WTC11 (cell line): Measurements from ENCODE around the gene S100A2.

Source experiments
- ZNF138 ChIP-seq: sonication (generic); formaldehyde crosslinking; conservative IDR thresholded peaks from 2 replicates; pipeline ENCODE4 v1.8.1; 2022; ENCODE audit warnings: mild to moderate bottlenecking, moderate library complexity, missing genetic modification reagents
- TF ChIP-seq, protein P1 (sequence below): fragments of 200-600 bp; IDR thresholded peaks from 2 replicates; pipeline ENCODE4 v1.8.0; 2022; ENCODE audit warnings: antibody characterized with exemption
- TF ChIP-seq, protein P2 (sequence below): sonication (generic); formaldehyde crosslinking; IDR thresholded peaks from 2 replicates; pipeline ENCODE4 v1.8.1; 2023; ENCODE audit warnings: mild to moderate bottlenecking, missing genetic modification reagents, moderate library complexity

GRCh38 chr1:153527023-153527682 lies 38.5 kb downstream of the S100A2 start:
- no peak for TF ChIP-seq ZNF138 (CRISPR knock-in tag)
- TF ChIP-seq, protein P1, sequence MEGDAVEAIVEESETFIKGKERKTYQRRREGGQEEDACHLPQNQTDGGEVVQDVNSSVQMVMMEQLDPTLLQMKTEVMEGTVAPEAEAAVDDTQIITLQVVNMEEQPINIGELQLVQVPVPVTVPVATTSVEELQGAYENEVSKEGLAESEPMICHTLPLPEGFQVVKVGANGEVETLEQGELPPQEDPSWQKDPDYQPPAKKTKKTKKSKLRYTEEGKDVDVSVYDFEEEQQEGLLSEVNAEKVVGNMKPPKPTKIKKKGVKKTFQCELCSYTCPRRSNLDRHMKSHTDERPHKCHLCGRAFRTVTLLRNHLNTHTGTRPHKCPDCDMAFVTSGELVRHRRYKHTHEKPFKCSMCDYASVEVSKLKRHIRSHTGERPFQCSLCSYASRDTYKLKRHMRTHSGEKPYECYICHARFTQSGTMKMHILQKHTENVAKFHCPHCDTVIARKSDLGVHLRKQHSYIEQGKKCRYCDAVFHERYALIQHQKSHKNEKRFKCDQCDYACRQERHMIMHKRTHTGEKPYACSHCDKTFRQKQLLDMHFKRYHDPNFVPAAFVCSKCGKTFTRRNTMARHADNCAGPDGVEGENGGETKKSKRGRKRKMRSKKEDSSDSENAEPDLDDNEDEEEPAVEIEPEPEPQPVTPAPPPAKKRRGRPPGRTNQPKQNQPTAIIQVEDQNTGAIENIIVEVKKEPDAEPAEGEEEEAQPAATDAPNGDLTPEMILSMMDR: no peak
- TF ChIP-seq, protein P2, sequence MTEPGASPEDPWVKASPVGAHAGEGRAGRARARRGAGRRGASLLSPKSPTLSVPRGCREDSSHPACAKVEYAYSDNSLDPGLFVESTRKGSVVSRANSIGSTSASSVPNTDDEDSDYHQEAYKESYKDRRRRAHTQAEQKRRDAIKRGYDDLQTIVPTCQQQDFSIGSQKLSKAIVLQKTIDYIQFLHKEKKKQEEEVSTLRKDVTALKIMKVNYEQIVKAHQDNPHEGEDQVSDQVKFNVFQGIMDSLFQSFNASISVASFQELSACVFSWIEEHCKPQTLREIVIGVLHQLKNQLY: no peak
